Measurements from ENCODE around the gene FBXO44. TPM values are rescaled to one million over a fixed set of nuclear protein-coding genes. Genes with fewer than 3 reads are reported as not detected.

Gene FBXO44
- total RNA-seq, 1 experiment from 2014 or later: 70.8 TPM

- Histone ChIP-seq H3K4me3 (ENCODE audit: low read depth in 2 of 2, low read length in 2 of 2) (no peak overlapping the region), H3K27ac (ENCODE audit: low read length) (no peak overlapping the region), H3K9me3 (ENCODE audit: control insufficient read depth, insufficient read depth, low read depth, low read length) (no peaks in the 10 kb centered on the region), H3K36me3 (ENCODE audit: control insufficient read depth, insufficient read depth, low read length) (no peaks in the 10 kb centered on the region), H3K27me3 (ENCODE audit: control insufficient read depth, insufficient read depth, low read length) (no peaks in the 10 kb centered on the region), H3K4me1 (ENCODE audit: control insufficient read depth, insufficient read depth, low read length) (peaks cover 7% of the 10 kb centered on the region)
- ATAC-seq: no peak
- ChIA-PET CTCF (no interaction called here), POLR2A (no interaction called here)
- in situ Hi-C loops (cut with HindIII; ENCODE audit: low pct_unique_long_range_greater_than_20kb, low sequenced_read_pairs) (no loop called here), intact Hi-C loops (cut with micrococcal nuclease; ENCODE audit: unreplicated experiment) (no loop called here)
- DNase-seq (ENCODE audit: low read depth, low spot score): no peak
- TF ChIP-seq, protein P1, sequence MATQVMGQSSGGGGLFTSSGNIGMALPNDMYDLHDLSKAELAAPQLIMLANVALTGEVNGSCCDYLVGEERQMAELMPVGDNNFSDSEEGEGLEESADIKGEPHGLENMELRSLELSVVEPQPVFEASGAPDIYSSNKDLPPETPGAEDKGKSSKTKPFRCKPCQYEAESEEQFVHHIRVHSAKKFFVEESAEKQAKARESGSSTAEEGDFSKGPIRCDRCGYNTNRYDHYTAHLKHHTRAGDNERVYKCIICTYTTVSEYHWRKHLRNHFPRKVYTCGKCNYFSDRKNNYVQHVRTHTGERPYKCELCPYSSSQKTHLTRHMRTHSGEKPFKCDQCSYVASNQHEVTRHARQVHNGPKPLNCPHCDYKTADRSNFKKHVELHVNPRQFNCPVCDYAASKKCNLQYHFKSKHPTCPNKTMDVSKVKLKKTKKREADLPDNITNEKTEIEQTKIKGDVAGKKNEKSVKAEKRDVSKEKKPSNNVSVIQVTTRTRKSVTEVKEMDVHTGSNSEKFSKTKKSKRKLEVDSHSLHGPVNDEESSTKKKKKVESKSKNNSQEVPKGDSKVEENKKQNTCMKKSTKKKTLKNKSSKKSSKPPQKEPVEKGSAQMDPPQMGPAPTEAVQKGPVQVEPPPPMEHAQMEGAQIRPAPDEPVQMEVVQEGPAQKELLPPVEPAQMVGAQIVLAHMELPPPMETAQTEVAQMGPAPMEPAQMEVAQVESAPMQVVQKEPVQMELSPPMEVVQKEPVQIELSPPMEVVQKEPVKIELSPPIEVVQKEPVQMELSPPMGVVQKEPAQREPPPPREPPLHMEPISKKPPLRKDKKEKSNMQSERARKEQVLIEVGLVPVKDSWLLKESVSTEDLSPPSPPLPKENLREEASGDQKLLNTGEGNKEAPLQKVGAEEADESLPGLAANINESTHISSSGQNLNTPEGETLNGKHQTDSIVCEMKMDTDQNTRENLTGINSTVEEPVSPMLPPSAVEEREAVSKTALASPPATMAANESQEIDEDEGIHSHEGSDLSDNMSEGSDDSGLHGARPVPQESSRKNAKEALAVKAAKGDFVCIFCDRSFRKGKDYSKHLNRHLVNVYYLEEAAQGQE (IDR thresholded peaks at IDR 0.05; ENCODE audit: insufficient read depth in 1 of 2, low read depth in 2 of 2, low read length in 1 of 2): no peak
- TF ChIP-seq SIN3A (IDR thresholded peaks at IDR 0.05; ENCODE audit: borderline replicate concordance, insufficient read depth, low read depth, low read length) (no peak), CTCF (IDR thresholded peaks at IDR 0.05) (no peak), TCF7L2 (IDR thresholded peaks at IDR 0.05; ENCODE audit: low read depth, low read length) (no peak), POLR2AphosphoS5 (IDR thresholded peaks at IDR 0.05; ENCODE audit: low read depth, low read length) (no peak)
- no TSS peak for BruUV-seq (replicated peaks)
Observed at GRCh38 chr1:11682799-11683198, 28.1 kb downstream of the FBXO44 start.

DNA sequence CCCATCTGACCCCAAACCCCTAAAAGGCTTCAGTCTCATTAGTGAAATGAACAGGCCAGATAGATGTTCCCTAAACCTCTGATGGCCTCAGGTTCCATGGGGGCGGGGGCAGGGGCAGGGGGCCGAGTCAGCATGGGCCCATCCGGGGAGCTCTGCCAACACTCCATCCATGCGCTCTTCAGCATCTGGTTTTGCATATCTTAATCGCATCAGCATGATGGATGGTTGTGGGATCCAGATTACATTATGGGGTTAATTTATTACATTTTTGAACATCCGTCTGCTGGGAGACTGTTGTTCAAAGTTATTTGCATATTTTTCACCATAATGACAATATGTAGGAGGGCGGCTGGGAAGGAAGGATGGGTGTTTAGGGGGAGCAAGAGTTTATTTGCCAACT, 29.4 kb downstream of the FBXO44 start:
- intact Hi-C loops (cut with micrococcal nuclease; ENCODE audit: unreplicated experiment) (no loop called here), in situ Hi-C loops (cut with HindIII; ENCODE audit: low pct_unique_long_range_greater_than_20kb, low sequenced_read_pairs) (no loop called here)
- TF ChIP-seq TCF7L2 (IDR thresholded peaks at IDR 0.05; ENCODE audit: low read depth, low read length): no peak
- TF ChIP-seq, protein P1 (IDR thresholded peaks at IDR 0.05; ENCODE audit: insufficient read depth in 1 of 2, low read depth in 2 of 2, low read length in 1 of 2): no peak
- TF ChIP-seq CTCF (IDR thresholded peaks at IDR 0.05): no peak
- TF ChIP-seq POLR2AphosphoS5 (IDR thresholded peaks at IDR 0.05; ENCODE audit: low read depth, low read length): no peak
- TF ChIP-seq SIN3A (IDR thresholded peaks at IDR 0.05; ENCODE audit: borderline replicate concordance, insufficient read depth, low read depth, low read length): no peak
- ChIA-PET CTCF (no interaction called here), POLR2A (no interaction called here)
- no peaks in the 10 kb centered on the region for H3K36me3 ChIP-seq (ENCODE audit: control insufficient read depth, insufficient read depth, low read length)
- BruUV-seq (replicated peaks): no TSS peak
- no peak overlapping the region for H3K4me3 ChIP-seq (ENCODE audit: low read depth in 2 of 2, low read length in 2 of 2)
- no peaks in the 10 kb centered on the region for H3K9me3 ChIP-seq (ENCODE audit: control insufficient read depth, insufficient read depth, low read depth, low read length)
- H3K27me3 ChIP-seq (ENCODE audit: control insufficient read depth, insufficient read depth, low read length): no peaks in the 10 kb centered on the region
- DNase-seq (ENCODE audit: low read depth, low spot score): no peak
- peaks cover 7% of the 10 kb centered on the region for H3K4me1 ChIP-seq (ENCODE audit: control insufficient read depth, insufficient read depth, low read length)
- no peak overlapping the region for H3K27ac ChIP-seq (ENCODE audit: low read length)
- no peak for ATAC-seq

Data from Panc1 (cell line).